ENCODE results near the gene RPS6KC1. TPM values are rescaled to one million over a fixed set of nuclear protein-coding genes. Genes with fewer than 3 reads are reported as not detected.

Gene RPS6KC1
- total and polyA plus RNA-seq, 2 donors (not counting 3 experiments of a cell fraction or from before 2014, with no cell fraction given), result 5.1 to 18.6 TPM

- intact Hi-C loops (cut with micrococcal nuclease), result no loop called here
These were observed 218.8 kb downstream of the RPS6KC1 start for GRCh38 chr1:213269829-213270228.

DNA sequence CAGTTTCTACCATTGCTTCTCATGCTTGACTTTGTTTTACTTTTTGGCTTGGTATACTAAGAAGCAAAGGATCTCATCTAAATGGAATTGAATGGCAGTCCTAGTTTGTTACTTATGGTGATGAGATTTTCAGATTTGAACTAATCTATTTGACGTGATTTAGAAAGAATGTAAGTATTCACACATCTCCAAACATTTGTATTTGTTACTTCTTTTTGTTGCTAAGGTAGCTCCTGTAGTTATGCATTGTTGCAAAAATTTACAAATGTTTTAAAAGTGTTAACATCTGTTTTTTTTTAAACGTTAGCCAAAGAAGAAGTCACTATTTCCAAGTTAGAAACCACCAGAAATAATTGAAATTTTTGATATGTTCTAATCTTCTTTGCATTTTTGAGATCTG is 222.5 kb downstream of the RPS6KC1 start:
- BruUV-seq (replicated peaks), result no TSS peak
- Histone ChIP-seq H3K4me3 (replicated peaks in 1 of 3; ENCODE audit: insufficient read depth in 1 of 3, low read depth in 1 of 3, low read length in 3 of 3) (no peak overlapping the region), H3K9me3 (replicated peaks; ENCODE audit: control insufficient read depth, insufficient read depth, low read length) (no peaks in the 10 kb centered on the region), H3K9me1 (replicated peaks; ENCODE audit: control insufficient read depth, extremely low read depth, insufficient read depth, low read length) (no peaks in the 10 kb centered on the region), H3K9ac (replicated peaks; ENCODE audit: extremely low read depth, insufficient read depth, low read length) (no peak overlapping the region), H2AFZ (ENCODE audit: low read depth, low read length) (no peak overlapping the region), H3K27ac (ENCODE audit: insufficient read depth, low read depth, low read length) (no peak overlapping the region), H3K79me2 (ENCODE audit: control insufficient read depth, insufficient read depth, low read length) (no peaks in the 10 kb centered on the region), H3K27me3 (ENCODE audit: control insufficient read depth in 2 of 2, insufficient read depth in 2 of 2, low read length in 2 of 2) (no peaks in the 10 kb centered on the region), H4K20me1 (replicated peaks; ENCODE audit: control insufficient read depth, extremely low read depth, insufficient read depth, low read length) (no peaks in the 10 kb centered on the region), H3K36me3 (ENCODE audit: control insufficient read depth in 2 of 2, extremely low read depth in 1 of 2, insufficient read depth in 2 of 2, low read length in 2 of 2) (no peaks in the 10 kb centered on the region), H3K4me2 (ENCODE audit: insufficient read depth, low read length) (no peak overlapping the region), H3K4me1 (ENCODE audit: control insufficient read depth, extremely low read depth, insufficient read depth, low read length) (peaks cover 2% of the 10 kb centered on the region)
- DNase-seq (ENCODE audit: low read depth, low spot score) (no peak), FAIRE-seq (no peak)
- intact Hi-C loops (cut with micrococcal nuclease), result no loop called here
- CTCF ChIA-PET, result no interaction called here
- dilution Hi-C loops (cut with MboI; ENCODE audit: extremely low pct_ligation_motif_present, low sequenced_read_pairs), result no loop called here
- POLR2A ChIA-PET, result no interaction called here
- TF ChIP-seq FOS (IDR thresholded peaks at IDR 0.05; ENCODE audit: borderline replicate concordance, insufficient read depth, low read length) (no peak), JUN (IDR thresholded peaks at IDR 0.05; ENCODE audit: borderline replicate concordance, insufficient read depth, insufficient read length, low read depth) (no peak)

More at GRCh38 chr1:213269829-213270228, 218.8 kb downstream of the RPS6KC1 start:
- DNase-seq (ENCODE audit: low read depth, low spot score), result no peak
- Histone ChIP-seq H3K4me1 (ENCODE audit: control insufficient read depth, extremely low read depth, insufficient read depth, low read length) (peaks cover 6% of the 10 kb centered on the region), H2AFZ (ENCODE audit: low read depth, low read length) (no peak overlapping the region), H3K9ac (replicated peaks; ENCODE audit: extremely low read depth, insufficient read depth, low read length) (no peak overlapping the region), H3K4me3 (replicated peaks in 1 of 3; ENCODE audit: insufficient read depth in 1 of 3, low read depth in 1 of 3, low read length in 3 of 3) (no peak overlapping the region), H4K20me1 (replicated peaks; ENCODE audit: control insufficient read depth, extremely low read depth, insufficient read depth, low read length) (no peaks in the 10 kb centered on the region), H3K4me2 (ENCODE audit: insufficient read depth, low read length) (no peak overlapping the region), H3K79me2 (ENCODE audit: control insufficient read depth, insufficient read depth, low read length) (no peaks in the 10 kb centered on the region), H3K9me1 (replicated peaks; ENCODE audit: control insufficient read depth, extremely low read depth, insufficient read depth, low read length) (no peaks in the 10 kb centered on the region), H3K27me3 (ENCODE audit: control insufficient read depth in 2 of 2, insufficient read depth in 2 of 2, low read length in 2 of 2) (no peaks in the 10 kb centered on the region), H3K36me3 (ENCODE audit: control insufficient read depth in 2 of 2, extremely low read depth in 1 of 2, insufficient read depth in 2 of 2, low read length in 2 of 2) (no peaks in the 10 kb centered on the region), H3K27ac (ENCODE audit: insufficient read depth, low read depth, low read length) (no peak overlapping the region), H3K9me3 (replicated peaks; ENCODE audit: control insufficient read depth, insufficient read depth, low read length) (no peaks in the 10 kb centered on the region)
- FAIRE-seq, result no peak
- BruUV-seq (replicated peaks), result no TSS peak
- TF ChIP-seq POLR2AphosphoS5 (IDR thresholded peaks at IDR 0.05; ENCODE audit: insufficient read depth, low read depth, low read length), result no peak
- TF ChIP-seq, protein P1, sequence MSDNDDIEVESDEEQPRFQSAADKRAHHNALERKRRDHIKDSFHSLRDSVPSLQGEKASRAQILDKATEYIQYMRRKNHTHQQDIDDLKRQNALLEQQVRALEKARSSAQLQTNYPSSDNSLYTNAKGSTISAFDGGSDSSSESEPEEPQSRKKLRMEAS (IDR thresholded peaks at IDR 0.05; ENCODE audit: insufficient read depth, insufficient read length), result no peak
- TF ChIP-seq MYC (IDR thresholded peaks at IDR 0.05; ENCODE audit: low read depth, low read length), result no peak
- no peak for TF ChIP-seq FOS (IDR thresholded peaks at IDR 0.05; ENCODE audit: borderline replicate concordance, insufficient read depth, low read length)
- TF ChIP-seq POLR2A (IDR thresholded peaks at IDR 0.05; ENCODE audit: low read depth, low read length), result no peak
- no peak for TF ChIP-seq EZH2 (IDR thresholded peaks at IDR 0.05; ENCODE audit: borderline replicate concordance, low read depth, low read length, severe bottlenecking)
- dilution Hi-C loops (cut with MboI; ENCODE audit: extremely low pct_ligation_motif_present, low sequenced_read_pairs), result no loop called here
- ChIA-PET POLR2A (no interaction called here), CTCF (interaction anchor here (1.5 kb wide), 1 partner anchor 13 kb away, joined by 4 read pairs; no protein-coding TSS in a partner anchor)

Data from endothelial cell of umbilical vein (primary cell).